ENCODE results near the gene LIAS.

GRCh38 chr4:39446483-39446841 lies 12.4 kb upstream of the LIAS start:
- TF ChIP-seq POLR2A (IDR thresholded peaks at IDR 0.05) (no peak), CTCF (IDR thresholded peaks at IDR 0.05) (no peak), EP300 (IDR thresholded peaks at IDR 0.05) (no peak), POLR2AphosphoS5 (IDR thresholded peaks at IDR 0.05) (no peak)

Data from suprapubic skin (tissue), 4 donors.